Superior temporal gyrus (tissue), 1 donor: ENCODE measurements around the gene RIPK4.

ENCODE experiments used
- DNase-seq: peaks from one replicate; pipeline ENCODE4 v3.0.0-alpha.2; 2016; ENCODE audit errors: extremely low spot score

Gene RIPK4

GRCh38 chr21:41766883-41767605 lies at the start of gene RIPK4:
Gene RIPK4, minus strand, starts transcription at chr21:41767052. Its CDS starts 11 bp downstream, at chr21:41767041.
- DNase-seq: no peak

- no peak for DNase-seq
Measured at GRCh38 chr21:41815652-41816582, 49.1 kb upstream of the RIPK4 start.

GRCh38 chr21:41813226-41813625 lies 46.4 kb upstream of the RIPK4 start:
- DNase-seq: no peak

GRCh38 chr21:41812679-41813078 lies 45.8 kb upstream of the RIPK4 start:
- no peak for DNase-seq

- no peak for DNase-seq
Measured at GRCh38 chr21:41810597-41810932, 43.7 kb upstream of the RIPK4 start.

- no peak for DNase-seq
Measured at GRCh38 chr21:41809891-41810596, 43.2 kb upstream of the RIPK4 start.

- DNase-seq: no peak
Measured at GRCh38 chr21:41808846-41809245, 42.0 kb upstream of the RIPK4 start.

- DNase-seq: no peak
Measured at GRCh38 chr21:41808094-41808493, 41.2 kb upstream of the RIPK4 start.

GRCh38 chr21:41806773-41807172 lies 39.9 kb upstream of the RIPK4 start:
- no peak for DNase-seq

- no peak for DNase-seq
Measured at GRCh38 chr21:41805643-41806042, 38.8 kb upstream of the RIPK4 start.

- DNase-seq: no peak
Measured at GRCh38 chr21:41805038-41805437, 38.2 kb upstream of the RIPK4 start.

- DNase-seq: no peak
Measured at GRCh38 chr21:41804381-41804780, 37.5 kb upstream of the RIPK4 start.

- no peak for DNase-seq
Measured at GRCh38 chr21:41803316-41803715, 36.5 kb upstream of the RIPK4 start.

- DNase-seq: peak; percentile 66
Measured at GRCh38 chr21:41802684-41803083, 35.8 kb upstream of the RIPK4 start.

GRCh38 chr21:41802198-41802584 lies 35.3 kb upstream of the RIPK4 start:
- DNase-seq: no peak

- DNase-seq: no peak
Measured at GRCh38 chr21:41801321-41802197, 34.7 kb upstream of the RIPK4 start.

GRCh38 chr21:41800425-41801320 lies 33.8 kb upstream of the RIPK4 start:
- DNase-seq: no peak

- no peak for DNase-seq
Measured at GRCh38 chr21:41799763-41800162, 32.9 kb upstream of the RIPK4 start.

- no peak for DNase-seq
Measured at GRCh38 chr21:41798326-41798725, 31.5 kb upstream of the RIPK4 start.

- DNase-seq: no peak
Measured at GRCh38 chr21:41796476-41797080, 29.7 kb upstream of the RIPK4 start.
